GM12878 (cell line): ENCODE measurements around the gene SCGB1C2. TPM values are rescaled to one million over a fixed set of nuclear protein-coding genes. Genes with fewer than 3 reads are reported as not detected.

Experiments used
- ATAC-seq: fragments of 200-7000 bp; cut with Tn5 transposase; 3 replicates; pipeline ENCODE4 v1.9.1; 2020; ENCODE audit warnings: mild to moderate bottlenecking, moderate library complexity
- BruUV-seq: library from RNA; stranded (reverse); fragments of 400-500 nt; replicated peaks from 2 replicates; lab custom pipeline; 2021; lab: Mats Ljungman, UMichigan
- CTCF ChIA-PET: fragments of 300-600 bp; sonication (Branson Sonifier 250); formaldehyde crosslinking; extraction: SDS; loops from one replicate; lab custom pipeline; 2021; ENCODE audit warnings: inconsistent platforms; lab: Yijun Ruan, JAX
- POLR2A ChIA-PET: fragments of 350-600 bp; formaldehyde crosslinking; extraction: SDS; loops from one replicate; lab custom pipeline; 2021; ENCODE audit warnings: inconsistent platforms; lab: Charles Lee
- RAD21 ChIA-PET: fragments of 300-600 bp; sonication (Branson Sonifier 250); formaldehyde crosslinking; loops from one replicate; lab custom pipeline; 2023; ENCODE audit warnings: antibody characterized with exemption; ENCODE audit not compliant: unreplicated experiment; lab: Charles Lee
- SMC1A ChIA-PET: fragments of 300-600 bp; sonication (Branson Sonifier 250); formaldehyde crosslinking; loops from one replicate; lab custom pipeline; 2023; ENCODE audit not compliant: unreplicated experiment, uncharacterized antibody; lab: Charles Lee
- DNase-seq: peaks from one replicate; pipeline ENCODE4 v3.0.0-alpha.2; 2011; ENCODE audit warnings: low read depth, low spot score
- FAIRE-seq: peaks from 3 replicates; lab custom pipeline; 2011; peaks lifted over from hg19 to GRCh38; lab: Jason Lieb, UNC
- H2AFZ ChIP-seq: 2 replicates; pipeline ENCODE4 v1.6.0; 2011; ENCODE audit warnings: low read depth, low read length, control low read depth; ENCODE audit not compliant: control insufficient read depth
- H3K27ac ChIP-seq: 2 replicates; pipeline ENCODE4 v1.5.1; 2011; ENCODE audit warnings: control low read depth; ENCODE audit not compliant: control insufficient read depth, insufficient read depth
- H3K27me3 ChIP-seq, 2 experiments: replicated peaks in 1 of 2; 2 replicates each; pipeline versions ENCODE4 v1.6.0 to v1.6.1; 2011; ENCODE audit warnings: low read length in 1 of 2; ENCODE audit not compliant: control insufficient read depth in 2 of 2, insufficient read depth in 2 of 2
- H3K36me3 ChIP-seq, 2 experiments: 2 replicates each; pipeline ENCODE4 v1.5.1; 2011; ENCODE audit warnings: low read length in 1 of 2; ENCODE audit not compliant: control insufficient read depth in 2 of 2, insufficient read depth in 2 of 2
- H3K4me1 ChIP-seq: 2 replicates; pipeline ENCODE4 v1.6.1; 2011; ENCODE audit warnings: mild to moderate bottlenecking, low read length, moderate library complexity, mixed read lengths; ENCODE audit not compliant: control insufficient read depth, insufficient read depth
- H3K4me2 ChIP-seq: 2 replicates; pipeline ENCODE4 v1.6.0; 2011; ENCODE audit warnings: control low read depth; ENCODE audit not compliant: control insufficient read depth, insufficient read depth
- H3K4me3 ChIP-seq: fragments of 200-600 bp; sonication (generic); 2 replicates; pipeline ENCODE4 v1.5.1; 2016
- H3K79me2 ChIP-seq: 2 replicates; pipeline ENCODE4 v1.6.0; 2011; ENCODE audit warnings: low read length; ENCODE audit not compliant: control insufficient read depth, insufficient read depth
- H3K9ac ChIP-seq: 2 replicates; pipeline ENCODE4 v1.8.0; 2011; ENCODE audit warnings: low read length, control low read depth, mixed read lengths; ENCODE audit not compliant: control insufficient read depth, insufficient read depth
- H3K9me3 ChIP-seq: replicated peaks from 3 replicates; pipeline ENCODE4 v1.5.1; 2011; ENCODE audit warnings: mild to moderate bottlenecking, low read length; ENCODE audit not compliant: control insufficient read depth, insufficient read depth
- H4K20me1 ChIP-seq: 2 replicates; pipeline ENCODE4 v1.6.0; 2011; ENCODE audit not compliant: control insufficient read depth, insufficient read depth
- BRCA1 ChIP-seq: IDR thresholded peaks from 2 replicates; pipeline ENCODE4 v1.6.1; 2011; ENCODE audit warnings: low read depth, low read length, improper control_type of control experiment
- NFYB ChIP-seq: IDR thresholded peaks from 2 replicates; pipeline ENCODE4 v1.6.1; 2011; ENCODE audit warnings: low read depth, mild to moderate bottlenecking, low read length, improper control_type of control experiment, moderate library complexity; ENCODE audit not compliant: insufficient read depth
- TAF1 ChIP-seq: IDR thresholded peaks from 2 replicates; pipeline ENCODE4 v1.6.1; 2011; ENCODE audit warnings: mild to moderate bottlenecking, low read depth, low read length, borderline replicate concordance
- ZNF274 ChIP-seq: IDR thresholded peaks from one replicate; pipeline ENCODE4 v1.8.0; 2011; ENCODE audit not compliant: insufficient read length, insufficient read depth
- WGBS: methylation state at CpG from one replicate; pipeline ENCODE4 v1.1.6; 2016; ENCODE audit warnings: low lambda C conversion rate; ENCODE audit not compliant: insufficient replicate concordance, insufficient coverage; ENCODE audit errors: missing lambda C conversion rate; 5-methylcytosine and 5-hydroxymethylcytosine counted together
- in situ Hi-C: fragments of 300-500 bp; cut with MboI; formaldehyde crosslinking; loops from 9 replicates; pipeline ENCODE4 v1.14.3; 2018; ENCODE audit warnings: mixed read lengths
- intact Hi-C: fragments of 100-400 bp; cut with micrococcal nuclease; formaldehyde crosslinking; loops from one replicate; pipeline ENCODE4 v1.14.2; 2022; ENCODE audit not compliant: unreplicated experiment
- polyA plus RNA-seq, 11 experiments: library from polyadenylated mRNA; depleted of rRNA in 4 of 11; unstranded in 6 of 11; stranded (reverse) in 5 of 11; fragments of >200 nt; fragmentation: Nextera tagmentation in 4 of 11; fragmentation: Illumina TruSeq in 1 of 11; extraction: Ambion mirVana in 4 of 11; extraction: Trizol in 1 of 11; gene quantifications; 1 replicate in 1 of 11; 2 replicates in 10 of 11; pipeline versions ENCODE4 v1.2.1 to v1.2.3, GENCODE V29; 2011 to 2016; ENCODE audit warnings: inconsistent platforms in 2 of 11, missing spikeins in 2 of 11, low read depth in 1 of 11
- total RNA-seq, 4 experiments: library from RNA; depleted of rRNA in 3 of 4; stranded (reverse); fragments of >200 nt in 3 of 4; fragmentation: Illumina TruSeq in 1 of 4; extraction: Trizol in 1 of 4; gene quantifications; 2 replicates each; pipeline versions ENCODE4 v1.2.1 to v1.2.3, GENCODE V29; 2013 to 2021
- TF ChIP-seq, protein P1 (sequence below): fragments of 450-650 bp; IDR thresholded peaks from 2 replicates; pipeline ENCODE4 v1.6.1; 2017; ENCODE audit warnings: mild to moderate bottlenecking, low read depth, inconsistent platforms; ENCODE audit not compliant: poor library complexity, severe bottlenecking
- TF ChIP-seq, protein P2 (sequence below): IDR thresholded peaks from 2 replicates; pipeline ENCODE4 v1.6.1; 2012; ENCODE audit warnings: low read depth, low read length, improper control_type of control experiment

Gene SCGB1C2
- total and polyA plus RNA-seq, 10 of the 15 experiments (the other 5 are each of a cell fraction or from before 2014, with no cell fraction given): not detected

DNA sequence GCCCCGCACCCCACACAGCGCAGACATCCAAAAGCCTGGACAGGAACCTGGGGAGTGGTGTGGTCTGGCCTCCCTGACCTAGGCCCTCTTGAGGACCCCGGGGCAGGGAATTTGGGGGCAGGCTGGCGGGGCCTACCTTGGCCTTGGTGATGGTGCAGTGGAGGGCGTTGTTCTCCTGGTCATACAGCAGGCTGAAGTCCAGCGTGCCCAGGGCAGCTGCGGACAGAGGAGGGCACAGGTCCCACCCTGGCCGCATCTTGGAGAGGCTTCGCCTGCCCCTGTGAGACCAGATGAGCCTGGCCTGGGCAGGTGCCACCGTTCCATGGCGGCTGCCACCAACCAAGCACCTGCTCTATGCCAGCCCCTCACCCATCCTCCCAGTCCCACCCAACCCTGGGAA, 35.0 kb downstream of the SCGB1C2 start:
- Histone ChIP-seq H3K79me2 (no peaks in the 10 kb centered on the region), H3K9me3 (no peaks in the 10 kb centered on the region; the same call in 2 of the 3 replicates), H3K9ac (no peak overlapping the region), H2AFZ (no peak overlapping the region), H3K4me2 (no peak overlapping the region), H3K27me3 (no peaks in the 10 kb centered on the region; a peak in 2 of 4 replicates), H3K27ac (no peak overlapping the region), H3K36me3 (no peaks in the 10 kb centered on the region), H4K20me1 (no peaks in the 10 kb centered on the region), H3K4me1 (peaks cover 5% of the 10 kb centered on the region; the same call in 1 of the 2 replicates), H3K4me3 (no peak overlapping the region)
- TF ChIP-seq BRCA1: no peak
- TF ChIP-seq, protein P1, sequence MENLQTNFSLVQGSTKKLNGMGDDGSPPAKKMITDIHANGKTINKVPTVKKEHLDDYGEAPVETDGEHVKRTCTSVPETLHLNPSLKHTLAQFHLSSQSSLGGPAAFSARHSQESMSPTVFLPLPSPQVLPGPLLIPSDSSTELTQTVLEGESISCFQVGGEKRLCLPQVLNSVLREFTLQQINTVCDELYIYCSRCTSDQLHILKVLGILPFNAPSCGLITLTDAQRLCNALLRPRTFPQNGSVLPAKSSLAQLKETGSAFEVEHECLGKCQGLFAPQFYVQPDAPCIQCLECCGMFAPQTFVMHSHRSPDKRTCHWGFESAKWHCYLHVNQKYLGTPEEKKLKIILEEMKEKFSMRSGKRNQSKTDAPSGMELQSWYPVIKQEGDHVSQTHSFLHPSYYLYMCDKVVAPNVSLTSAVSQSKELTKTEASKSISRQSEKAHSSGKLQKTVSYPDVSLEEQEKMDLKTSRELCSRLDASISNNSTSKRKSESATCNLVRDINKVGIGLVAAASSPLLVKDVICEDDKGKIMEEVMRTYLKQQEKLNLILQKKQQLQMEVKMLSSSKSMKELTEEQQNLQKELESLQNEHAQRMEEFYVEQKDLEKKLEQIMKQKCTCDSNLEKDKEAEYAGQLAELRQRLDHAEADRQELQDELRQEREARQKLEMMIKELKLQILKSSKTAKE: no peak
- no peak for TF ChIP-seq TAF1
- no peak for TF ChIP-seq ZNF274
- TF ChIP-seq NFYB: no peak
- TF ChIP-seq, protein P2, sequence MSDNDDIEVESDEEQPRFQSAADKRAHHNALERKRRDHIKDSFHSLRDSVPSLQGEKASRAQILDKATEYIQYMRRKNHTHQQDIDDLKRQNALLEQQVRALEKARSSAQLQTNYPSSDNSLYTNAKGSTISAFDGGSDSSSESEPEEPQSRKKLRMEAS: no peak
- intact Hi-C loops (no loop called here), in situ Hi-C loops (no loop called here)
- ChIA-PET POLR2A (no interaction called here), RAD21 (no interaction called here), CTCF (no interaction called here), SMC1A (no interaction called here)
- BruUV-seq: no TSS peak
- FAIRE-seq: no peak
- ATAC-seq: no peak
- DNase-seq: no peak
- 13% methylated on average over 11 of the region's 11 CpGs for WGBS
